ENCODE measurements around the gene MID2.
A peak's percentile ranks its signal among the peaks of the same experiment; 100 is the strongest.
"Not testable (repeated sequence)": the region's sequence is repeated elsewhere in the genome, so short reads cannot be mapped to it uniquely, and the experiment has no call there.

Gene MID2

GRCh38 chrX:107825698-107826237, at the start of gene MID2:
Gene MID2, plus strand, starts transcription at chrX:107825866. Its CDS starts 561 bp downstream, at chrX:107826427.
- peak; percentile 52 for DNase-seq

- DNase-seq, result peak; percentile 85
Observed at GRCh38 chrX:107776649-107777535, 48.8 kb upstream of the MID2 start.

GRCh38 chrX:107777536-107777832, 48.2 kb upstream of the MID2 start, which contains the start of gene NCBP2L:
Gene NCBP2L, plus strand, starts transcription at chrX:107777733. Its CDS starts 16,488 bp downstream, at chrX:107794221.
- DNase-seq, result no peak

- DNase-seq, result no peak
Observed at GRCh38 chrX:107780525-107780924, 45.1 kb upstream of the MID2 start.

GRCh38 chrX:107787827-107788226, 37.8 kb upstream of the MID2 start:
- DNase-seq, result no peak

- no peak for DNase-seq
Observed at GRCh38 chrX:107804427-107804826, 21.2 kb upstream of the MID2 start.

- no peak for DNase-seq
Observed at GRCh38 chrX:107805179-107805578, 20.5 kb upstream of the MID2 start.

GRCh38 chrX:107810053-107810452, 15.6 kb upstream of the MID2 start:
- DNase-seq, result not testable (repeated sequence)

- no peak for DNase-seq
Observed at GRCh38 chrX:107818900-107819521, 6.7 kb upstream of the MID2 start.

GRCh38 chrX:107823042-107823441, 2.6 kb upstream of the MID2 start:
- no peak for DNase-seq

- DNase-seq, result no peak
Observed at GRCh38 chrX:107823456-107823855, 2.2 kb upstream of the MID2 start.

- DNase-seq, result peak; percentile 41
Observed at GRCh38 chrX:107826238-107827029, 768 bp downstream of the MID2 start.

- DNase-seq, result peak; percentile 5
Observed at GRCh38 chrX:107827030-107827831, 1.6 kb downstream of the MID2 start.

- DNase-seq, result no peak
Observed at GRCh38 chrX:107827852-107828251, 2.2 kb downstream of the MID2 start.

- no peak for DNase-seq
Observed at GRCh38 chrX:107829878-107830277, 4.2 kb downstream of the MID2 start.

GRCh38 chrX:107831071-107831730, 5.5 kb downstream of the MID2 start:
- DNase-seq, result no peak

GRCh38 chrX:107834275-107835201, 8.9 kb downstream of the MID2 start:
- DNase-seq, result no peak

GRCh38 chrX:107836958-107837357, 11.3 kb downstream of the MID2 start:
- no peak for DNase-seq

GRCh38 chrX:107840971-107841370, 15.3 kb downstream of the MID2 start:
- no peak for DNase-seq

- no peak for DNase-seq
Observed at GRCh38 chrX:107842715-107843400, 17.2 kb downstream of the MID2 start.
